ENCODE results near the gene KRT23. TPM values are rescaled to one million over a fixed set of nuclear protein-coding genes. Genes with fewer than 3 reads are reported as not detected.

KRT23 gene, protein sequence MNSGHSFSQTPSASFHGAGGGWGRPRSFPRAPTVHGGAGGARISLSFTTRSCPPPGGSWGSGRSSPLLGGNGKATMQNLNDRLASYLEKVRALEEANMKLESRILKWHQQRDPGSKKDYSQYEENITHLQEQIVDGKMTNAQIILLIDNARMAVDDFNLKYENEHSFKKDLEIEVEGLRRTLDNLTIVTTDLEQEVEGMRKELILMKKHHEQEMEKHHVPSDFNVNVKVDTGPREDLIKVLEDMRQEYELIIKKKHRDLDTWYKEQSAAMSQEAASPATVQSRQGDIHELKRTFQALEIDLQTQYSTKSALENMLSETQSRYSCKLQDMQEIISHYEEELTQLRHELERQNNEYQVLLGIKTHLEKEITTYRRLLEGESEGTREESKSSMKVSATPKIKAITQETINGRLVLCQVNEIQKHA
- total RNA-seq (2012; rRNA removed): not detected in 2 replicates

DNA sequence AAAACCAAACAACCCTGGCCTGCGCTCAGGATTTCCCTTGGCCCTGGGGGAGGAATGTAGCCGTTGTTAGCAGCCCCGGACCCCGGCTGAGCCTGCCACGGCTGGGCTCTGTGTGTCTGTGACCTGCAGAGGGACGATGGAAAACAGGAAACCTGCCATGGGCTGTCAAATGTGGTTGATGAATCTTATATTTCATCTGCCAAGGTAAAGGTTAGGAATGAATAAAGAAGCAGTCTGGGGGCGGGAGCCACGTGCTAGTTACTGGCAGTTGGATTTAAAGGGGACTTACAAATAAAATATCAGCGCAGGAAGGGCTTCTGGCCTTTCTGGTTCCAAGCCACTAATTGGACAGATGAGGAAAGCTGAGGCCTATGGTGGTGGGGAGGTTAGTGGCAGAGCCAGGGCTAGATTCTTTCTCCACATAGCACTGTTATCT, at the start of gene KRT23:
Gene KRT23 (minus strand): TSS at position 263 of the 436 bp plus-strand sequence. CDS start 1,043 bp downstream, outside the sequence.
- Histone ChIP-seq H3K36me3 (ENCODE audit: insufficient read depth, low read length) (no peaks in the 10 kb centered on the region), H3K27me3 (ENCODE audit: control insufficient read depth, insufficient read depth, low read length) (no peaks in the 10 kb centered on the region), H3K9me3 (replicated peaks; ENCODE audit: low read length) (no peaks in the 10 kb centered on the region), H3K4me3 (ENCODE audit: low read length) (no peak within 1 kb of the TSS), H3K4me2 (ENCODE audit: low read length) (no peak within 1 kb of the TSS), H3K4me1 (ENCODE audit: control insufficient read depth, insufficient read depth, low read length) (peaks cover 9% of the 10 kb centered on the region), H3K9ac (ENCODE audit: low read depth, low read length) (no peak within 1 kb of the TSS)

DNA sequence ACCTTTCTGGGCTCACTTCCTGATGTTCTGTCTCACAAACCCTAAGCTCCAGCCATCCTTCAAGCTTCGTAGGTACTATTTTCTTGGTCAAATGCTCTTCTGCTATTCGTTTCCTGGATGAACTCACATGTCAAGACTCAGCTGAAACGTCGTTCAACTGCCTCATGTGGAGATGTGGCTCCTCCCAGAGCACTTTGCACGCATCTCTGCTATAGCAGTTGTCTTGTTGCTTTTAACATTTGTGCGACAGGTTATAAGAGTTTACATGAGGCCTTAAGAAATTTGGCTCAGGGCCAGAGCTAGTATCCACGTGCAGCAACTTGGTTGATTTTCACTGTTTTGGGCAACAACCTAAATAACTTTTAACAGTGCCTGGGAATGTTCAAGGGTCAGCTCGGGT, 49.5 kb upstream of the KRT23 start:
- H3K27me3 ChIP-seq (ENCODE audit: control insufficient read depth, insufficient read depth, low read length): no peaks in the 10 kb centered on the region
- H3K4me1 ChIP-seq (ENCODE audit: control insufficient read depth, insufficient read depth, low read length): no peaks in the 10 kb centered on the region
- H3K36me3 ChIP-seq (ENCODE audit: insufficient read depth, low read length): no peaks in the 10 kb centered on the region
- no peak overlapping the region for H3K9ac ChIP-seq (ENCODE audit: low read depth, low read length)
- H3K4me2 ChIP-seq (ENCODE audit: low read length): no peak overlapping the region
- H3K4me3 ChIP-seq (ENCODE audit: low read length): no peak overlapping the region
- no peaks in the 10 kb centered on the region for H3K9me3 ChIP-seq (replicated peaks; ENCODE audit: low read length)

DNA sequence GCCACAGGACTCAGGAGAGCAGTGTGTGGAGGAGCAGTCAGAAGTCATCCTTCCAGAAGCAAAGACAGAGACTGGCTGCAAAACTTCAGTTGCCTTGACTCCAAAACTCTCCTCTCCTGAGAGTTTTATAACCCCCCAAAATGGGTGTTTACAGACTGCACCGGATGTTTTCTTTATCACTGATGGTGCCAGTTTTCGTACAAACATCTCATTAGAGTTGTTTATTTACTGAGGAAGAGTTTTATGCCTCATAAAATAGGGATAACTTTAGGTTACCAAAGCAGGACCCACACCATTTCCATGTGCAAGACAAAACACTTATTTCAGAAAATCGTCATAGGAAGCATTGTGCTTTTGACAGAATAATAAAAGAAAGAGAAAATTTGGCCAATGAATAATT, 46.8 kb upstream of the KRT23 start, which contains the start of gene KRT40:
Gene KRT40 (minus strand): TSS at position 101 of the 400 bp plus-strand sequence. CDS start 53 bp downstream, at position 48.
- Histone ChIP-seq H3K27me3 (ENCODE audit: control insufficient read depth, insufficient read depth, low read length) (no peaks in the 10 kb centered on the region), H3K36me3 (ENCODE audit: insufficient read depth, low read length) (no peaks in the 10 kb centered on the region), H3K9ac (ENCODE audit: low read depth, low read length) (no peak within 1 kb of the TSS), H3K9me3 (replicated peaks; ENCODE audit: low read length) (no peaks in the 10 kb centered on the region), H3K4me3 (ENCODE audit: low read length) (no peak within 1 kb of the TSS), H3K4me1 (ENCODE audit: control insufficient read depth, insufficient read depth, low read length) (peaks cover 8% of the 10 kb centered on the region), H3K4me2 (ENCODE audit: low read length) (no peak within 1 kb of the TSS)

DNA sequence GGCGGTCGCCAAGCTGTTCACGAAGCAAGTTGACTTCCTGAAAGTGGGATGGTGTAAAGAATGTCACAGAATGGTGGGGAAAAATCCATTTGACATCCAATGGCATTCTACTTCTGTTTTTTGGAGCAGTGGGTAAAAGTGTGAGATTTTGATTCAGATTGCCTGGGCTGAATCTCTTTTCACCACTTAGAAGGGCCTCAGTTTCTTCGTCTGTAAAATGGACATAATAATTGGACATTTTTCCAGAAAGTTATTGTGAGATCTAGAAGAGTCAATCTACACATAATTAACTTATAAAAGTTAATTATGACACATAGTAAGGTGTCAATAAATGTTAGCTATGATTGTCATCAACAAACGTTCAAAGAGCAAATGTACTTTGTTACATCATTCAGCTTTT, 43.7 kb upstream of the KRT23 start:
- no peak overlapping the region for H3K9ac ChIP-seq (ENCODE audit: low read depth, low read length)
- peaks cover 8% of the 10 kb centered on the region for H3K4me1 ChIP-seq (ENCODE audit: control insufficient read depth, insufficient read depth, low read length)
- H3K36me3 ChIP-seq (ENCODE audit: insufficient read depth, low read length): no peaks in the 10 kb centered on the region
- H3K4me3 ChIP-seq (ENCODE audit: low read length): peak overlapping the region; percentile 5
- H3K9me3 ChIP-seq (replicated peaks; ENCODE audit: low read length): no peaks in the 10 kb centered on the region
- H3K4me2 ChIP-seq (ENCODE audit: low read length): peak overlapping the region; percentile 55
- no peaks in the 10 kb centered on the region for H3K27me3 ChIP-seq (ENCODE audit: control insufficient read depth, insufficient read depth, low read length)

DNA sequence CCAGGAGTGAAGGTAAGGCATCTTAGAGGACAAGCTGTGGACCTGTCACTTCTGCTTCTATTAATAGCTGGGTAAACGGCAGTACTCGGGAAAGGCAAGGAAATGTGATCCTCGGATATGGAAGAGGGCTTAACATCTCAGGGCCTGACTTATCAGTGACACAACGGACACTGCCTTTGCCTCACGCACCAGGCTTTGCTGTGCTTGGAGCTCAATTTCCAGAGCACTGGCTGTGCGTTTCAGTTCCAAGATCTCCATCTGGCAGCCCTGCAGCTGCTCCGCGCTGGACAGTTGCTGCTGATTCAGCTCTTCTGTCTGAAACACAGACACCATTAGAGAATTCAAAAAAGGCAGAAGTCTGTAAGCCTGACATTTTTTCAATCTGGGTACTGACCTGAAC, 43.1 kb upstream of the KRT23 start:
- Histone ChIP-seq H3K27me3 (ENCODE audit: control insufficient read depth, insufficient read depth, low read length) (no peaks in the 10 kb centered on the region), H3K4me2 (ENCODE audit: low read length) (peak overlapping the region; percentile 55), H3K9me3 (replicated peaks; ENCODE audit: low read length) (no peaks in the 10 kb centered on the region), H3K4me3 (ENCODE audit: low read length) (peak overlapping the region; percentile 5), H3K4me1 (ENCODE audit: control insufficient read depth, insufficient read depth, low read length) (peaks cover 8% of the 10 kb centered on the region), H3K9ac (ENCODE audit: low read depth, low read length) (no peak overlapping the region), H3K36me3 (ENCODE audit: insufficient read depth, low read length) (no peaks in the 10 kb centered on the region)

DNA sequence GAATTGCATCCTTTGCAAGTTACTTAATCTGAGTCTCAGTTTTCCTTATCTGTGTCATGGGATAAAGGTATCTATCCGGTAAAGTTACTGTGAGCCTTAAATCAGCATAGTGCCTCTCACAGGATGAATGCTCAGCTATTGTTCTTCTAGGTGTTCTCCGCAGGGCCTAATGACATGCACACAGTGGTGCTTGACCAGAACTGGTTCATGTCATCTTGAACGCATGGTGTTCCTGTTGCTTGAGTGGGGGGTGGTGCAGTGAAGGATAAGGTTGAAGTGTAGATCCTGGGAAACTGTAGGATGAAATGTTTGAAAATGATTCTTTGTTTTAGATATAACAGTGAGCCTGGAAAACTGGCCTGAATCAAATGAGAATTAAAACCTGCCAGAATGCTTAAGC, 42.7 kb upstream of the KRT23 start:
- H3K4me1 ChIP-seq (ENCODE audit: control insufficient read depth, insufficient read depth, low read length): peaks cover 8% of the 10 kb centered on the region
- no peaks in the 10 kb centered on the region for H3K9me3 ChIP-seq (replicated peaks; ENCODE audit: low read length)
- no peaks in the 10 kb centered on the region for H3K36me3 ChIP-seq (ENCODE audit: insufficient read depth, low read length)
- H3K27me3 ChIP-seq (ENCODE audit: control insufficient read depth, insufficient read depth, low read length): no peaks in the 10 kb centered on the region
- no peak overlapping the region for H3K9ac ChIP-seq (ENCODE audit: low read depth, low read length)
- no peak overlapping the region for H3K4me3 ChIP-seq (ENCODE audit: low read length)
- no peak overlapping the region for H3K4me2 ChIP-seq (ENCODE audit: low read length)

DNA sequence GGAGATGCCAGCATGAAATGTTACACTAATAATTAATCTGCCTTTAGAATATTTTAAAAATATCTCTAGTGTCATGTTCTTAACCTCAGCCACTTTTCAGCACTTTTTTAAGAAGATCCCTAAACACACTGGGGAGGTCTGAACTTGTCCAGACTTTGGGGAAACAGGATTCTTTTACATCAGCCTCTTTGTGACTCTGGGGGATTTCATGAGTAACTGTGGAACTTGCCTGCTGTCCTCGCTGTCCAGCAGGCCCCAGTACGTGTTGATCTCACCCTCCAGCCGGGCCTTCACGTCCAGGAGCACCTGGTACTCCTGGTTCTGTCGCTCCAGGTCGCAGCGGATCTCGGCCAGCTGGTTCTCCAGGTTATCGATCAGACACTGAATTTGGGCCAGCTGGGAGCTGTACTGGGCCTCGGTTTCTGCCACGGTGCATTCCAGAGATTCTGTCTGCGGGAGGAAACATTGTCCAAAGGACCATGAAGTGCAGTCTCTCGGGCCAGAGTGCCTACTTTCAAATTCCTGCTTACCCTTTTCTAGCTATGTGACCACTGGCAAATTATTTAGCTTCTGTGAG, 41.2 kb upstream of the KRT23 start:
- Histone ChIP-seq H3K9ac (ENCODE audit: low read depth, low read length) (no peak overlapping the region), H3K27me3 (ENCODE audit: control insufficient read depth, insufficient read depth, low read length) (no peaks in the 10 kb centered on the region), H3K36me3 (ENCODE audit: insufficient read depth, low read length) (no peaks in the 10 kb centered on the region), H3K4me2 (ENCODE audit: low read length) (no peak overlapping the region), H3K9me3 (replicated peaks; ENCODE audit: low read length) (no peaks in the 10 kb centered on the region), H3K4me1 (ENCODE audit: control insufficient read depth, insufficient read depth, low read length) (peaks cover 8% of the 10 kb centered on the region), H3K4me3 (ENCODE audit: low read length) (no peak overlapping the region)

DNA sequence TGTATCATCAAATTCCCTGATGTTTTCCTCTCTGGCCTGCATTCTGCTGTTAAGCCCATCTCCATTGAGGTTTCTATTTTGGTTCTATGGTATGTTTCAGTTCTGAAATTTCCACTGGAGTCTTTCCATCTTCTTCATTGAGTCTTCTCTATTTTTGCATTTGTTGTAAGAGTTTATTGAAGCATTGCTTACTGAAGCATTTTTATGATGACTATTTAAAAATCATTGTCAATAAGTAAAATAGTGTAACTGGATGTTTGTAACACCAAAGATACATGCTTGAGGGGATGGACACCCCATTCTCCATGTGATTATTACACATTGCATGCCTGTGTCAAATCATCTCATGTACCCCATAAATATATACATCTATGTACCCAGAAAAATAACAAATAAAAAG, 38.1 kb upstream of the KRT23 start:
- Histone ChIP-seq H3K4me3 (ENCODE audit: low read length) (no peak overlapping the region), H3K4me1 (ENCODE audit: control insufficient read depth, insufficient read depth, low read length) (peaks cover 2% of the 10 kb centered on the region), H3K27me3 (ENCODE audit: control insufficient read depth, insufficient read depth, low read length) (no peaks in the 10 kb centered on the region), H3K36me3 (ENCODE audit: insufficient read depth, low read length) (no peaks in the 10 kb centered on the region), H3K9me3 (replicated peaks; ENCODE audit: low read length) (no peaks in the 10 kb centered on the region), H3K4me2 (ENCODE audit: low read length) (no peak overlapping the region), H3K9ac (ENCODE audit: low read depth, low read length) (no peak overlapping the region)

DNA sequence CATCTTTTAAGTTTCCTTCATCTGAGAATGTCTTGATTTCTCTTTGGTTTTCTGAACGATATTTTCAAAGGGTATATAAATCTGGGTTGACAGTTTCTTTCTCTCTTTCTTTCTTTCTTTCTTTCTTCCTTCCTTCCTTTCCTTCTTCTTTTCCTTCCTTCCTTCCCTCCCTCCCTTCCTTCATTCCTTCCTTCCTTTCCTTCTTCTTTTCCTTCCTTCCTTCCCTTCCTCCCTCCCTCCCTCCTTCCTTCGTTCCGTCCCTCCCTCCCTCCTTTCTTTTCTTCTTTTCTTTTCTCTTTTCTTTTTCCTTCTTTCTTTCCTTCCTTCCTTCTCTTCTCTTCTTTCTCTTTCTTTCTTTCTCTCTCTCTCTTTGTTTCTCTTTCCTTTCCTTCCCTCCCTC, 36.9 kb upstream of the KRT23 start:
- Histone ChIP-seq H3K9me3 (replicated peaks; ENCODE audit: low read length) (no peaks in the 10 kb centered on the region), H3K4me1 (ENCODE audit: control insufficient read depth, insufficient read depth, low read length) (no peaks in the 10 kb centered on the region), H3K4me3 (ENCODE audit: low read length) (no peak overlapping the region), H3K9ac (ENCODE audit: low read depth, low read length) (no peak overlapping the region), H3K36me3 (ENCODE audit: insufficient read depth, low read length) (no peaks in the 10 kb centered on the region), H3K4me2 (ENCODE audit: low read length) (no peak overlapping the region), H3K27me3 (ENCODE audit: control insufficient read depth, insufficient read depth, low read length) (no peaks in the 10 kb centered on the region)

DNA sequence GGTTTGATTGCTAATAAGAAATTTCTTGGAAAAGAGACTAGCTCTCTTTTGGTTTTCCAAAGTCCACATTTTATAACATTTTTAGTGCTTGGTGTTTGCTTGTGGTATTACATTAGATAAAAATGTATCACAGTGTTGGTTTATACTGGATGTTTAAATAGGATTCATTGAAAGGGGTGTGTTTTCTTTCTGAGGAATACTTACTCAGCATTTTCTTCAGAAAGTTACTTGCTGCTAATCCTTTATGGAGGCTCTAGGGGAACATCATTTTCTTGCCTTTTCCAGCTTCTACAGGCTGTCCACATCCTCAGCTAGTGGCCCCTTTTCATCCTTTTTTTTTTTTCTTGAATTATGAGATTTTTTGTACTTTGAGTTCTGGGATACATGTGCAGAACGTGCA, 30.1 kb upstream of the KRT23 start:
- Histone ChIP-seq H3K27me3 (ENCODE audit: control insufficient read depth, insufficient read depth, low read length) (no peaks in the 10 kb centered on the region), H3K9ac (ENCODE audit: low read depth, low read length) (no peak overlapping the region), H3K9me3 (replicated peaks; ENCODE audit: low read length) (no peaks in the 10 kb centered on the region), H3K4me1 (ENCODE audit: control insufficient read depth, insufficient read depth, low read length) (peaks cover 7% of the 10 kb centered on the region), H3K4me2 (ENCODE audit: low read length) (no peak overlapping the region), H3K4me3 (ENCODE audit: low read length) (no peak overlapping the region), H3K36me3 (ENCODE audit: insufficient read depth, low read length) (no peaks in the 10 kb centered on the region)

DNA sequence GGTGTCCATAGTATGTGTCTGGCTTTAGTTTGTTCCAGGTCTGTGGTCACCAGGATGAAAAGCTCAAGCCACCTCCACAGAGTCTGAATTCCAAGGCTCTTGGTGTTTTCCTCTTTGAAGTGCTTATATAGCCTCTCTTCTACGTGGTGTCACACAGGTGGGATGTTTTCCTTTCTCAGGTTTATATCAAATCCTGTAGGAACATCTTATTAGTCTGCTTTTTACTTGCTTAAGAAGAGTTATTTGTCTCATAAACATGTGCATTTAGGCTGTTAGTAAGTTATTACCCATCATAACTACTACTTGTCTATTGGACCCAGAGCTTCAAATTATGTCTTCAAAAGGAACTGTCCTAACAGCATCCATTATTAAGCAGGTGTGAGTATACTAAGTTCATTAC, 29.4 kb upstream of the KRT23 start, which contains the start of gene KRT39:
Gene KRT39 (minus strand): TSS at position 101 of the 400 bp plus-strand sequence. CDS start 92 bp downstream, at position 9.
- H3K9me3 ChIP-seq (replicated peaks; ENCODE audit: low read length): no peaks in the 10 kb centered on the region
- H3K4me1 ChIP-seq (ENCODE audit: control insufficient read depth, insufficient read depth, low read length): peaks cover 7% of the 10 kb centered on the region
- no peaks in the 10 kb centered on the region for H3K36me3 ChIP-seq (ENCODE audit: insufficient read depth, low read length)
- no peak within 1 kb of the TSS for H3K4me3 ChIP-seq (ENCODE audit: low read length)
- no peak within 1 kb of the TSS for H3K4me2 ChIP-seq (ENCODE audit: low read length)
- H3K27me3 ChIP-seq (ENCODE audit: control insufficient read depth, insufficient read depth, low read length): no peaks in the 10 kb centered on the region
- no peak within 1 kb of the TSS for H3K9ac ChIP-seq (ENCODE audit: low read depth, low read length)

Measured in skeletal muscle satellite cell (primary cell).